Measurements from ENCODE around the gene SHISA4.

DNA sequence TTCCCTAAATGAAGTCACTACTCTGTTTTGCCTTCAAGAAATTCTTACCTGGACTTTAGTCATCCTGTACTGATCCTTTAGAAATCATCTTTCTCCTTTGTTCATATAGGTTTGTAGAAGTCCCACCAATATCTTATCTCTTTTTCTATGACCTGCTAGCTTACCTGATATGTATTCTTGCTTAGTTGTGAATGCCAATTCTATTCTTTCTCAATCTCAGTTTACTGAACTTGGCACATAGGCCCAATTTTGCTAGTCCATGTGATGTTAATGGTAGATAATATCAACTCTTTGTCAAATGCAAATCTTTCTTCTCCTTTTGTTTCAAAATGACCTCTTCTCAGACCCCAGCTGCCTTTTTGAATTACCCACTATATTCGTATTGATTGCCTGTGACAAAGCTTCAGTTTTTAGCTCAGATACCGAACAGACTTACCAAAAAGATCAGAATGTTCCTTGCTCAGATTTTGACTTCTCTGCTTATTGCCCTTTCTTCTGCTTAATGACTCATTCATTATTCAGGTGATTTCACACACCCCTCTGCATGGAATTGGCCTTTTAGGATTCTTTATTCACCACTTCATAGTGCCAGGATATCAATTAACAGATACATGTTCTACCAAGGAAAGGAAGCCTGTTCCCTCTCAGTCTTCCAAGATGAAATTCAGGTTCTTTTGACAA lies 39.2 kb upstream of the SHISA4 start:
- no peak for TF ChIP-seq CTCF (IDR thresholded peaks at IDR 0.05; ENCODE audit: poor library complexity, severe bottlenecking)
- no peak for TF ChIP-seq POLR2AphosphoS5 (IDR thresholded peaks at IDR 0.05)
- TF ChIP-seq EZH2 (IDR thresholded peaks at IDR 0.05; ENCODE audit: borderline replicate concordance, insufficient read depth, low read length, poor library complexity, severe bottlenecking), result no peak
- TF ChIP-seq TAF1 (IDR thresholded peaks at IDR 0.05; ENCODE audit: low read depth), result no peak
- no peak for TF ChIP-seq EP300 (conservative IDR thresholded peaks at IDR 0.05; ENCODE audit: poor library complexity, severe bottlenecking)
